Neural crest cell (in vitro differentiated cells): ENCODE measurements around the gene ZNF160. TPM values are rescaled to one million over a fixed set of nuclear protein-coding genes. Genes with fewer than 3 reads are reported as not detected.

Source experiments
- DNase-seq: peaks from one replicate; pipeline ENCODE4 v3.0.0; 2021; ENCODE audit warnings: low read depth, mixed read lengths, low spot score
- H3K27ac Mint-ChIP-seq: one replicate; pipeline ENCODE4 v1.8.0; 2021; ENCODE audit warnings: mild to moderate bottlenecking, mixed read lengths; ENCODE audit not compliant: unreplicated experiment
- H3K27me3 Mint-ChIP-seq: 2 replicates; pipeline ENCODE4 v1.8.0; 2021; ENCODE audit warnings: low read depth, mild to moderate bottlenecking, mixed read lengths
- H3K36me3 Mint-ChIP-seq: 2 replicates; pipeline ENCODE4 v1.8.0; 2021; ENCODE audit warnings: low read depth, mild to moderate bottlenecking, mixed read lengths
- H3K4me1 Mint-ChIP-seq: 2 replicates; pipeline ENCODE4 v1.8.0; 2021; ENCODE audit warnings: mixed read lengths
- H3K4me3 Mint-ChIP-seq: one replicate; pipeline ENCODE4 v1.8.0; 2021; ENCODE audit warnings: mild to moderate bottlenecking, mixed read lengths
- H3K9me3 Mint-ChIP-seq: 2 replicates; pipeline ENCODE4 v1.8.0; 2021; ENCODE audit warnings: mixed read lengths
- total RNA-seq: library from RNA; stranded (reverse); gene quantifications from 2 replicates; pipeline ENCODE4 v1.2.1, GENCODE V29; 2021
- TF ChIP-seq, protein P1 (sequence below): fragments of 200-600 bp; sonication (generic); conservative IDR thresholded peaks from 2 replicates; pipeline ENCODE4 v1.5.0; 2021; ENCODE audit warnings: antibody characterized with exemption, mild to moderate bottlenecking

ZNF160 gene
- total RNA-seq, 1 donor from 2014 or later, result 22.7 TPM

DNA sequence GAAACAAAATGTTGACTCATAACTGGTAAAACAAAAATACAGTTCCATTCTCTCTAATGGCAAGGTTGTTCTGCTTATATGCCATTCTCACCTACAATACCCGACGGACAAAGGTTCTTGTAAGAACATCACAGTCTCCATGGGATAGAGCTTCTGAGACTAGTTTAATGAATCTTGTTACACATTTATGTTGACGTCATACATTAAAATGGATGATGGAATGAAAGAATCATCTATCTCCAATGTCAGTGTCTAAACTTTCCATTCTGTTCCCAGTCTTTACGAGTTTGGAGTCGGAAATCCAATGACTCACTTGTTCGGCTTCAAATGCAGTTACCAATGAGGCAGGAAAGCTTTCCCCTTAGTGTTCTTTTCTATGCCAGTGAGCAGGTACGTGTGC, 17.7 kb downstream of the ZNF160 start:
- Mint-ChIP-seq H3K4me1 (peaks cover 4% of the 10 kb centered on the region), H3K27ac (no peak overlapping the region), H3K9me3 (peaks cover 7% of the 10 kb centered on the region), H3K27me3 (no peaks in the 10 kb centered on the region), H3K4me3 (no peak overlapping the region), H3K36me3 (peaks cover 34% of the 10 kb centered on the region)
- DNase-seq, result no peak
- TF ChIP-seq, protein P1, sequence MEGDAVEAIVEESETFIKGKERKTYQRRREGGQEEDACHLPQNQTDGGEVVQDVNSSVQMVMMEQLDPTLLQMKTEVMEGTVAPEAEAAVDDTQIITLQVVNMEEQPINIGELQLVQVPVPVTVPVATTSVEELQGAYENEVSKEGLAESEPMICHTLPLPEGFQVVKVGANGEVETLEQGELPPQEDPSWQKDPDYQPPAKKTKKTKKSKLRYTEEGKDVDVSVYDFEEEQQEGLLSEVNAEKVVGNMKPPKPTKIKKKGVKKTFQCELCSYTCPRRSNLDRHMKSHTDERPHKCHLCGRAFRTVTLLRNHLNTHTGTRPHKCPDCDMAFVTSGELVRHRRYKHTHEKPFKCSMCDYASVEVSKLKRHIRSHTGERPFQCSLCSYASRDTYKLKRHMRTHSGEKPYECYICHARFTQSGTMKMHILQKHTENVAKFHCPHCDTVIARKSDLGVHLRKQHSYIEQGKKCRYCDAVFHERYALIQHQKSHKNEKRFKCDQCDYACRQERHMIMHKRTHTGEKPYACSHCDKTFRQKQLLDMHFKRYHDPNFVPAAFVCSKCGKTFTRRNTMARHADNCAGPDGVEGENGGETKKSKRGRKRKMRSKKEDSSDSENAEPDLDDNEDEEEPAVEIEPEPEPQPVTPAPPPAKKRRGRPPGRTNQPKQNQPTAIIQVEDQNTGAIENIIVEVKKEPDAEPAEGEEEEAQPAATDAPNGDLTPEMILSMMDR, result no peak

DNA sequence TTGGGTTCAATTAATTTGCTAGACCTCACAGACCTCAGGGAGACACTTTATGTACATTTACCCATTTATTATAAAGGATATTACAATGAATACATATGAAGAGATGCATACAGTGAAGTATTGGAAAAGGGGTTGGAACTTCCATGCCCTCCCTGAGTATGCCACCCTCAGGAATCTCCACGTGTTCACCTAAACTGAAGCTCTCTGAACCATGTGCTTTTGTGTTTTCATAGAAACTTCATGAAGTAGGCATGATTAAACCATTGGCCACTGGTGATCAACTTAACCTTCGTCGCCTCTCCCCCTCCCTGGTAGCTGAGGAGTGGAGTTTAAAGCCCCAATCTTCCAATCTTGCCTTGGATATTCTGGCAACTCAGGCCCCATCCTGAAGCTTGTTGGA, 20.3 kb downstream of the ZNF160 start:
- DNase-seq, result no peak
- no peak overlapping the region for H3K27ac Mint-ChIP-seq
- H3K4me3 Mint-ChIP-seq, result no peak overlapping the region
- peaks cover 4% of the 10 kb centered on the region for H3K4me1 Mint-ChIP-seq
- TF ChIP-seq, protein P1, result no peak
- peaks cover 42% of the 10 kb centered on the region for H3K36me3 Mint-ChIP-seq
- H3K27me3 Mint-ChIP-seq, result no peaks in the 10 kb centered on the region
- peaks cover 9% of the 10 kb centered on the region for H3K9me3 Mint-ChIP-seq

DNA sequence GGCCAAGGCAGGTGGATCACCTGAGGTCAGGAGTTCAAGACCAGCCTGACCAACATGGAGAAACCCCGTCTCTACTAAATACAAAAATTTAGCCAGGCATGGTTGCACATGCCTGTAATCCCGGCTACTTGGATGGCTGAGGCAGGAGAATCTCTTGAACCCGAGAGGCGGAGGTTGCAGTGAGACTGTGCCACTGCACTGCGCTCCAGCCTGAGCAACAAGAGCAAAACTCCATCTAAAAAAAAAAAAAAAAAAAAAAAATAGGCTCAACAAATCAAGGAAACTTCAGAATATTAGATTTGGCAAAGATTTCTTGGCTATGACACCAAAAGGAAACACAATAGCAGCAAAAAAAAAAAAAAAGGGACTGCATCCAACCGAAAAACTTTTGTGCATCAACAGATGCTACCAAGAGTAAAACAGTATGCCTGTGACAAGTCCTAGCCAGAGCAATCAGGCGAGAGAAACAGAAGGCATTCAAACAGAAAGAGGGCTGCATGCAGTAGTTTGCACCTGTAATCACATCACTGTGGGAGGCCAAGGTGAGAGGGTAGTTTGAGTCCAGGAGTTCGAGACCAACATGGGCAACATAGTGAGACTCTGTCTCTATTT, 23.8 kb downstream of the ZNF160 start:
- Mint-ChIP-seq H3K4me3 (no peak overlapping the region), H3K36me3 (peaks cover 55% of the 10 kb centered on the region), H3K9me3 (peaks cover 9% of the 10 kb centered on the region), H3K4me1 (peaks cover 6% of the 10 kb centered on the region), H3K27me3 (no peaks in the 10 kb centered on the region), H3K27ac (no peak overlapping the region)
- TF ChIP-seq, protein P1, result no peak
- DNase-seq, result no peak

DNA sequence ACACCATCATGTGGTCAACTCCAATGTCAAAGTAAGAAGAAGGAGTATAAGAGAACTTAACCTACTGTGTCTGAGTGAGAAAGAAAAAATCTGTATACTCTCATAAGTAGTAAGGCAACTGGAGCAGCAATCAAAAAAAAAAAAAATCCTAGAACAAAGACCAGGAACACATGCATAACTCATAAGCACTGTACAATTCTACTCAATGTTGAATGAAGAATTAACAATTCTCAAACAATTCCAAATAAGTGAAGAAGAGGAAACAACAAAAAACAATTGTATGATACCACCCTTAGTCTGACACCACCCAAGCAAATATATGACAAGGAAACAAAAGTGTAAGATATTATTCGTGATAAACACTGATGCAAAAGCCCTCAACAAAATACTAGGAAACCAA, 24.6 kb downstream of the ZNF160 start:
- Mint-ChIP-seq H3K4me1 (peaks cover 6% of the 10 kb centered on the region), H3K9me3 (peaks cover 9% of the 10 kb centered on the region), H3K27me3 (no peaks in the 10 kb centered on the region), H3K4me3 (no peak overlapping the region), H3K27ac (no peak overlapping the region), H3K36me3 (peaks cover 56% of the 10 kb centered on the region)
- DNase-seq, result no peak
- TF ChIP-seq, protein P1, result no peak

DNA sequence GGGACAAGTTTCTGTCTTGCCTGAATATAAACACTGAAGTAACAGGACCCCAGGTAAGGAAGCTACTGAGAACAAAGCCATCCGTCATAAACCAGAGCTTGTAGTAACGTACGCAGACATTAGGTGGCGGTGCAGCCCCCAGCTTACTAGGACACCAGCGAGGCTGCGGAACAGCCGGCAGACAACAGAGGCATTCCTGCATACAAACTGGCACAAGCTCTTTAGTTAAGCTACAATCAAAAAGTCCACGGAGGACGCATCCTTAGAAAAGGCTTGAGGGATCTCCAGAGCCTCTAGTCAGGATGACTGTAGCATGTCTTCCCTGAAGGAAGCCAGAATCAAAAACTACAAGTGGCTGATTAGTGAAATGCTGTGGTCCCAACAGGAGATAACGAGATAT, 26.2 kb downstream of the ZNF160 start:
- TF ChIP-seq, protein P1, result peak; percentile 83
- peak; percentile 66 for DNase-seq
- Mint-ChIP-seq H3K4me1 (peaks cover 6% of the 10 kb centered on the region), H3K27ac (peak overlapping the region; percentile 12), H3K36me3 (peaks cover 56% of the 10 kb centered on the region), H3K27me3 (no peaks in the 10 kb centered on the region), H3K4me3 (no peak overlapping the region), H3K9me3 (peaks cover 12% of the 10 kb centered on the region)
